Activated B cell treated with CpG ODN at 0.5 μM for 24 hours (primary cell): ENCODE measurements around the gene KCTD10. TPM values are rescaled to one million over a fixed set of nuclear protein-coding genes. Genes with fewer than 3 reads are reported as not detected.

ENCODE experiments used
- ATAC-seq: fragments of 200-7000 bp; cut with Tn5 transposase; one replicate; pipeline ENCODE4 v1.10.0; 2021; ENCODE audit warnings: low read depth, mild to moderate bottlenecking, moderate library complexity
- CTCF ChIA-PET: fragments of 350-600 bp; sonication (Branson Sonifier 250); formaldehyde crosslinking; loops from one replicate; lab custom pipeline; 2021; ENCODE audit warnings: antibody characterized with exemption; lab: Charles Lee
- POLR2A ChIA-PET: fragments of 350-600 bp; sonication (Branson Sonifier 250); formaldehyde crosslinking; loops from one replicate; lab custom pipeline; 2021; ENCODE audit warnings: antibody characterized with exemption; lab: Charles Lee
- DNase-seq: peaks from one replicate; pipeline ENCODE4 v3.0.0; 2022
- H3K27ac Mint-ChIP-seq: one replicate; pipeline ENCODE4 v1.8.0; 2020; ENCODE audit warnings: mixed read lengths
- H3K27me3 Mint-ChIP-seq: one replicate; pipeline ENCODE4 v1.8.0; 2021; ENCODE audit warnings: mixed read lengths
- H3K36me3 Mint-ChIP-seq: one replicate; pipeline ENCODE4 v1.8.0; 2021; ENCODE audit warnings: low read depth, mixed read lengths
- H3K4me1 Mint-ChIP-seq: one replicate; pipeline ENCODE4 v1.8.0; 2021; ENCODE audit warnings: mixed read lengths
- H3K4me3 Mint-ChIP-seq: one replicate; pipeline ENCODE4 v1.8.0; 2020; ENCODE audit warnings: mild to moderate bottlenecking, mixed read lengths
- H3K9me3 Mint-ChIP-seq: one replicate; pipeline ENCODE4 v1.8.0; 2020; ENCODE audit warnings: mixed read lengths
- intact Hi-C: fragments of 100-400 bp; cut with micrococcal nuclease; formaldehyde crosslinking; loops from one replicate; pipeline ENCODE4 v1.15.1; 2024
- total RNA-seq: library from RNA; stranded (reverse); gene quantifications from 2 replicates; pipeline ENCODE4 v1.2.3, GENCODE V29; 2022
- TF ChIP-seq, protein P1 (sequence below): fragments of 200-600 bp; IDR thresholded peaks from one replicate; pipeline ENCODE4 v1.8.0; 2022; ENCODE audit warnings: antibody characterized with exemption, mild to moderate bottlenecking

The KCTD10 gene
- total RNA-seq, 1 donor from 2014 or later = 38.7 TPM

DNA sequence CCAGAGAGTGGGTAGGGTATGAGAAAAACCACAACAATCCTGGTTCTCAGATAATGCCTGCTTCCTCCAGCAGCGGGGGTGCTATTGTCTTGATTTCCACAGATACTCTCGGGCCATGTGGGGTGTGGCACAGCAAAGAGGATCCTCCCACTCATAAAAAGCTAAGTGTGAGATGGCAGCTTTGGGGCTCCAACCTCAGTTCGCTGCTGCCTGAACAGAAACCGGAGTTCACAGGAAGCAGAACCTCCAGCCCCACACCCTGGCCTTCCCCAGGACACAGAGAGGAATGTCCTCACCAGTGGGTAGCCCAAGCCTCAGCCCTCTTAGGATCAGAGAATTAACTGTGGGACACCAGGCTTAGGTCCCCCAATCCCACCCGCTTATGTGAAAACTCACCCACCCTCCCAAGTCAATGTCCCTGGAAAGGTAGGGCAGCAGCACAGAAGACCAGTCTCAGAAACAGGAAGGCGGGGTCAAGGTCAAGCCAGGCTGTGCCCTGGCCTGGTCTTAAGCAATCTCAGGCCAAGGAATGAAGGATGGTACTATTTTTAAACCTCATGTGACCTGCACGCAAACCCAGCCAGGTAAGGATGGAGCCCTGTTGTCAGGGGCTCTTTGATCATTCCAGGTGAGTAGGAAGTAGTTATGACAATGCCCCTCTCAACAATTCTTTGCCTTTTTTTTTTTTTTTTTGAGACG is 9.0 kb downstream of the KCTD10 start:
- Mint-ChIP-seq H3K36me3 (peaks cover 55% of the 10 kb centered on the region), H3K4me3 (no peak overlapping the region), H3K27me3 (no peaks in the 10 kb centered on the region), H3K9me3 (no peaks in the 10 kb centered on the region), H3K27ac (no peak overlapping the region), H3K4me1 (peaks cover 5% of the 10 kb centered on the region)
- POLR2A ChIA-PET = no interaction called here
- DNase-seq = no peak
- CTCF ChIA-PET = no interaction called here
- TF ChIP-seq, protein P1, sequence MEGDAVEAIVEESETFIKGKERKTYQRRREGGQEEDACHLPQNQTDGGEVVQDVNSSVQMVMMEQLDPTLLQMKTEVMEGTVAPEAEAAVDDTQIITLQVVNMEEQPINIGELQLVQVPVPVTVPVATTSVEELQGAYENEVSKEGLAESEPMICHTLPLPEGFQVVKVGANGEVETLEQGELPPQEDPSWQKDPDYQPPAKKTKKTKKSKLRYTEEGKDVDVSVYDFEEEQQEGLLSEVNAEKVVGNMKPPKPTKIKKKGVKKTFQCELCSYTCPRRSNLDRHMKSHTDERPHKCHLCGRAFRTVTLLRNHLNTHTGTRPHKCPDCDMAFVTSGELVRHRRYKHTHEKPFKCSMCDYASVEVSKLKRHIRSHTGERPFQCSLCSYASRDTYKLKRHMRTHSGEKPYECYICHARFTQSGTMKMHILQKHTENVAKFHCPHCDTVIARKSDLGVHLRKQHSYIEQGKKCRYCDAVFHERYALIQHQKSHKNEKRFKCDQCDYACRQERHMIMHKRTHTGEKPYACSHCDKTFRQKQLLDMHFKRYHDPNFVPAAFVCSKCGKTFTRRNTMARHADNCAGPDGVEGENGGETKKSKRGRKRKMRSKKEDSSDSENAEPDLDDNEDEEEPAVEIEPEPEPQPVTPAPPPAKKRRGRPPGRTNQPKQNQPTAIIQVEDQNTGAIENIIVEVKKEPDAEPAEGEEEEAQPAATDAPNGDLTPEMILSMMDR = no peak
- intact Hi-C loops = no loop called here
- no peak for ATAC-seq

GRCh38 chr12:109466821-109467220 is 10.3 kb downstream of the KCTD10 start:
- no peak overlapping the region for H3K27ac Mint-ChIP-seq
- no peak overlapping the region for H3K4me3 Mint-ChIP-seq
- CTCF ChIA-PET = no interaction called here
- peaks cover 5% of the 10 kb centered on the region for H3K4me1 Mint-ChIP-seq
- intact Hi-C loops = no loop called here
- TF ChIP-seq, protein P1 = no peak
- DNase-seq = no peak
- H3K9me3 Mint-ChIP-seq = no peaks in the 10 kb centered on the region
- peaks cover 60% of the 10 kb centered on the region for H3K36me3 Mint-ChIP-seq
- H3K27me3 Mint-ChIP-seq = no peaks in the 10 kb centered on the region
- POLR2A ChIA-PET = interaction anchor here (0.6 kb wide), 1 partner anchor 19 kb away, joined by 5 read pairs; no protein-coding TSS in a partner anchor
- ATAC-seq = no peak

DNA sequence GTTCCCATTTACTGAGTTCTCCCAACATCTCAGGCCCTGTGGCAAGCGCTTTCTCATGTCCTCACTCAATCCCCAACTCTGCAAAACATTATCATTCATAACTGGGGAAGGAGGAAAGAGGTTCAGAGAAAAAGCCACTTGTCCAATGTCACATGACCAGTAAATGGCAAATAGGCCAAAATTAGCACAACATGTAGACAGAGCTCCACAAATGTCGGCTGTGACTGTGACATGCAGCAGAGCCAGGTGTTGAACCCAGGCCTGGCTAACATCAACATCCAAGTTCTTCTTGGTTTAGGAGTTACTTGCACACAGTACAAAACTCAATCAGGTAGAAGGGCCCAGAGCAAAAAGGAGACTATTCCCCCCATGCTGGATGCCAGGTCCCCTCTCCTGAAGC is 10.8 kb downstream of the KCTD10 start:
- ATAC-seq = no peak
- Mint-ChIP-seq H3K27me3 (no peaks in the 10 kb centered on the region), H3K4me3 (no peak overlapping the region), H3K9me3 (no peaks in the 10 kb centered on the region), H3K27ac (no peak overlapping the region), H3K4me1 (peaks cover 9% of the 10 kb centered on the region), H3K36me3 (peaks cover 60% of the 10 kb centered on the region)
- TF ChIP-seq, protein P1 = no peak
- CTCF ChIA-PET = no interaction called here
- POLR2A ChIA-PET = no interaction called here
- intact Hi-C loops = no loop called here
- no peak for DNase-seq

- intact Hi-C loops = loop anchor here (5.0 kb wide), 1 partner anchor 108 kb away; the partner anchor contains the start of genes MMAB and MVK
These were observed 12.3 kb downstream of the KCTD10 start for GRCh38 chr12:109464642-109465351.

More at GRCh38 chr12:109464642-109465351, 12.3 kb downstream of the KCTD10 start:
- ChIA-PET CTCF (no interaction called here), POLR2A (no interaction called here)
- H3K4me1 Mint-ChIP-seq = peaks cover 11% of the 10 kb centered on the region
- H3K36me3 Mint-ChIP-seq = peaks cover 66% of the 10 kb centered on the region
- H3K9me3 Mint-ChIP-seq = no peaks in the 10 kb centered on the region
- ATAC-seq = no peak
- DNase-seq = no peak
- TF ChIP-seq, protein P1 = no peak
- H3K4me3 Mint-ChIP-seq = no peak overlapping the region
- no peak overlapping the region for H3K27ac Mint-ChIP-seq
- H3K27me3 Mint-ChIP-seq = no peaks in the 10 kb centered on the region
